Retina (tissue), 1 donor: ENCODE data around the gene RLN3.

ENCODE experiments used
- DNase-seq: peaks from one replicate; pipeline ENCODE4 v3.0.0-alpha.2; 2016

The RLN3 gene, protein sequence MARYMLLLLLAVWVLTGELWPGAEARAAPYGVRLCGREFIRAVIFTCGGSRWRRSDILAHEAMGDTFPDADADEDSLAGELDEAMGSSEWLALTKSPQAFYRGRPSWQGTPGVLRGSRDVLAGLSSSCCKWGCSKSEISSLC

DNA sequence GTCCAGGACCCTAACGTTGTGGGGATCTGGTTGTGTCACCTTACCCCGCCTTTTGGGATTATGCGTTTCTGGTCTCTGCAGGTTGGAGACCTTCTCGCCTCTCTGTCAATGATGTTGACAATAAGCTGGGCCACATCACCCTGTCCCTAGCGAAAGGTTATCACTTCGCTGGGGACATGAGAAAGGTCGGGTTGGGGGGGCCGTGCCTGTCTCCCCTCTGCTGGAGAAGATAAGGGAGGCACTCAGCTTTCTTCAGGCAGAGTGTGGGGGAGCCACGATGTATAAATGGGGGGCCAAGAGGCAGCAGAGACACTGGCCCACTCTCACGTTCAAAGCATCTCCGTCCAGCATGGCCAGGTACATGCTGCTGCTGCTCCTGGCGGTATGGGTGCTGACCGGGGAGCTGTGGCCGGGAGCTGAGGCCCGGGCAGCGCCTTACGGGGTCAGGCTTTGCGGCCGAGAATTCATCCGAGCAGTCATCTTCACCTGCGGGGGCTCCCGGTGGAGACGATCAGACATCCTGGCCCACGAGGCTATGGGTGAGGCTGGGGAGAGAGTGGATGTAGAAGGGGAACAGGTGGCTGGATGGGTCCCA lies at the start of gene RLN3:
Gene RLN3, plus strand, starts transcription at position 293 of the 595 bp plus-strand sequence. Its CDS starts 57 bp downstream, at position 350.
- no peak for DNase-seq

DNA sequence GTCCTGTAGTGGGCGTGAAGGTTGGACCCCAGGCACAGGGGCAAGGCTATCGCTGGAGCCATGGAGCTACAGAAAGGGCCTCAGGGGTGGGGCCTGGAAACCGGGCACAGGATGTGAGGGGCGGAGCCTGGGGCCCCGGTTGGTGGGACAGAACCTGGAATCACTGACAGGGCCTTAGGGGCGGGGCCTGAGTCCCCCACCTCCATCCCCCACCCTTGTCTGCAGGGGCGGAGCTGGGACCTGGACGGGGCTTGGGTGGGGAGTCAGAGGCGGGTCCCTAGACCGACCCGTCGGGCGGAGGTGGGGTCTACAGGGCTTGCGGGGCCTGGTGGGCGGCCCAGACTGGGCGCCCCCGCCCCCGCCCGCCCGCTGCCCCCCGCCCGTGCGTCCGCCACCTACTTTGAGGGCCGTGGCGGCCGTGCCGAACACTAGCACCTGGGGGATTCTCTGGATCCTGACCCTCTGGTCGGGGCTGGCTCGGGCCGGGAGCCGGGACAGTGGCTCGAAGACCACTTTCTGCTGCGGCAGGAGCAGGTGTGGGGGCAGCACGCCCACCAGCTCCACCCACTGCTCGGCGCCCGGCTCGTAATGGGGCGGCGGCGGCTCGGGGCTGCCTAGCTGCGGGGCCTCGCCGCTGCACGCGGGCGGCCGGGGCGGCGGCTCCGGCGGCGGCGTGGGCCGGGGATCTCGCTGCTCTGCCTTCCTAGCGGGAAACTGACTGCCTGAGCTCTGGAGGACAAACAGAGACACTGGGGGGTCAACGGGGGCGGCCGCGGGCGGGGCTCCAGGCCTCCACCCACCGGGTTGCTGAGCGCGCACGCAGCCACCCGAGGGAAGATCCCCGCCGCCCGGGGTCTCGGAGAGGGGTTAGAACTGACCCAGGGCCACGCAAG lies 49.4 kb upstream of the RLN3 start:
- DNase-seq, result peak; percentile 55

DNA sequence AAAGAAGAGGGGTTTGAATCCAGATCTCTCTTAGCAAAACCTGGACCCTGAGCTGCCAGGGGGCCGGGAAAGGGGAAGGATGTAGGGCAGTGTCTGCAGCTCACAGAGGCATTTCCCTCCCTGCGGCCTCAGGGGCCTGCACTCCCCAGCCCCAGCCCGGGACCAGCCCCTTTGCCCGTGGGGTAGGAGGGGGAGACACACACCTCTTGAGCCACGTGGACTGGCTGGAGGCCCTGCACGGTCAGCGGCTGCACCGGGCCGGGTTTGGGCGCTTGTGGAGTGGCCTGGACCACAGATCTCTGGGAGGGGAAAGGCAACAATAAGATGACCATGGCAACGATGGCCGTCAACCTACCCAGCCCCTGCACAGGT lies 48.7 kb upstream of the RLN3 start:
- peak; percentile 53 for DNase-seq

DNA sequence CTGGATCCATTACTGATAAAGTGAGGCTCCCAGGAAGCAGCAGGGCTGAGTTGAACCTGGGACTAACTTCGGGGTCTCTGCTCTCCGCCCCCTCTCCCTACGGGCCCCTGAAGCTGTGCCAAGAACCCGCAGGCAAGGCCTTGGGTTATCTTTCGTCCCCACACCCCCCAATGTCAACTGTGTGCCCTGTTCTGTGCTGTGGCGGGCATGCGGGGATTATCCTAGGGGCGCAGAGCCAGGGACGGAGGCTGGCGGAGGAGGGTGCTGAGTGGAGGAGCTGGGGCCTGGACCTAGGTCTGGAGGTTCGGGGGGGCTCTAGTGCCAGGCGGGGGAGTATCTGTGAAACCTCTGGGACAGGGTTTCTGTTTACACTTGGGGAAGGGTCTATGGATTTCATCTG lies 48.3 kb upstream of the RLN3 start:
- no peak for DNase-seq

DNA sequence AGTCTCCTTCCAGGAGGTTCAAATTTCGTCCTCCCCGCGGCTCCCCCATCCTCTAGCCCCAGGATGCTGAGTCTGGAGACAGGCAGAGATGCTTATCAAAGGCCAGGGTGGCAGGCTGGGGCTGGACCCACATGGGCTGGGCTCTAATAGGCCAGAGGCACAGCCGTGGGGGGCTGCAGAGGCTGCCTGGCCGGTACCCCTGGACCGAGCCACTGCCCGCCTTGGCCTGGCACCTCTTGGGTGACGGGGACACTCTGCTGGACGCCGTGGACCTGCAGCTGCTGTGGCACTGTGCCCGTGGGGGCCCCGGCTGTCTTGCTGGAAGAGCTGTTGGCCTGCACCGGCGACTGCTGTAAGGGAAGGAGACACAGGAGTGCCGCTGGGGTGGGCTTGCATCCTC lies 47.6 kb upstream of the RLN3 start:
- no peak for DNase-seq

DNA sequence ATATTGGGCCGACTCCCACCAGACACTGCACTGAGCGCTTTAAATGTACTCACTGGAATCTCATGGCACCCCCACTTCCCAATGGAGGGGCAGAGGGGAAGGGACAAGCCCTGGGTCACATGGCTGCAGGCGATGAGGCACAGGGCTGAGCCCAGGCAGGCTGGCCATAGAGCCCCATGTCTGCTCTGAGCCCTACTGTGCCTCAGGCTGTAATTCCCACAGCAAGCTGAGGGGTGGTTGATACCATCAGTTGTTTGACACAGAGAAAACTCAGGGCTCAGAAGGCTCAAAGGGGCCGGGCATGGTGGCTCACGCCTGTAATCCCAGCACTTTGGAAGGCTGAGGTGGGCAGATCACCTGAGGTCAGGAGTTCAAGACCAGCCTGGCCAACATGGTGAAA lies 46.9 kb upstream of the RLN3 start:
- DNase-seq, result no peak

DNA sequence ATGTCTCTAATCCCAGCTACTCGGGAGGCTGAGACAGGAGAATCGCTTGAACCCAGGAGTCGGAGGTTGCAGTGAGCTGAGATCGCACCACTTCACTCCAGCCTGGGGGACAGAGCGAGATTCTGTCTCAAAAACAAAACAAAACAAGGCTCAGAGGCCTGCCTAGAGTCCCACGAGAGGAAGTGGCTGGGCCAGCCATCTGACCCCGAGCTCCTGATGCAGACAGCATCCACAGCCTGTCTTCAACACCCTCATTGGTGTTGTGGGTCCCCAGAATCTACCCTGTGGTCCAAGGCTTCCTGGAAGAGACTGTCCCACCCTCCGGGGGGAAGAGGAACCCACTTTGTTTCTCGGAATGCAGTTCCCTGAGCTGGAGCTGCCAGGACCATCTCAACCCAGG lies 46.5 kb upstream of the RLN3 start:
- DNase-seq, result no peak

DNA sequence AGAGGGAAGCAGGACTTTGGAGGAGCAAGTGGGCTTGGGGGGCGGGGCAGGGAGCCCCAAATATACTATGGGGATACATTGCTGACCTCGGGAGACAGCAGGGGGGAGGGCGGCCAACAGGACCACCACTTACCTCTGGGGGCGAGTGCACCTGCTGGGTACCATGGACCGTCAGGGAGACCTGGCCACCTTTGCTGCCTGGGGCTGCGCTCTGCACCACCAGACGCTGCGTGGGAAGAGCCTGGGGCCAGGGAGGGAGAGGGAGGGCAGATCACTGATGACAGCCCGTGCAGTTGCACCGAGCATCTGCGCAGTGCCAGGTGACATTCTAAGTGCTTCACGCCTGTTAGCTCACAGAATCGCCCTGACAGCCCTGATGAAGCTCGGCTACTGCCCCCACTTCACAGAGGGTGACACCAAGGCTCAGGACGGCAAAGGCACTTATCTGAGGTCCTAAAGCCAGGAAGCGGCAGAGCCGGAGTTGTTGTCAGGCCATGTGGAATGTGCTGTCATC lies 45.9 kb upstream of the RLN3 start:
- DNase-seq, result no peak

DNA sequence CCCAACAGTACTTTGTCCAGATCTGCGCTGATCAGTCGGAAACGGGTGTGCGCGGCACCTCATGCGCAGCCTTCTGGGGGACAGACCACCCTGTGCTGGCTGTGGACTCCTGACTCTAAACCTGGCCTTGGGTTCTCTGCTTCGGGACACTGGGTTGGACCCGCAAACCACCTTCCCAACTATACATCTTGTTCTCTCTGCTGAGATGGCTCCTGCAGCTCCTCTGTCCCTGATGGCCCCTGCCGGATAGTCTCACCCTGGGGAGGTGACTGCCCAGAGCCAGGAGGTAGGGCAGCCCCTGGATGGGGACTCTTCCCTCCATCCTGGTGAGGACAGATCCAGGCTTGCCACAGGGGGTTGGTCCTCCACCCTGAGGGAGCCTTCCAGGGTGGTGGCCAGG lies 45.2 kb upstream of the RLN3 start:
- no peak for DNase-seq

DNA sequence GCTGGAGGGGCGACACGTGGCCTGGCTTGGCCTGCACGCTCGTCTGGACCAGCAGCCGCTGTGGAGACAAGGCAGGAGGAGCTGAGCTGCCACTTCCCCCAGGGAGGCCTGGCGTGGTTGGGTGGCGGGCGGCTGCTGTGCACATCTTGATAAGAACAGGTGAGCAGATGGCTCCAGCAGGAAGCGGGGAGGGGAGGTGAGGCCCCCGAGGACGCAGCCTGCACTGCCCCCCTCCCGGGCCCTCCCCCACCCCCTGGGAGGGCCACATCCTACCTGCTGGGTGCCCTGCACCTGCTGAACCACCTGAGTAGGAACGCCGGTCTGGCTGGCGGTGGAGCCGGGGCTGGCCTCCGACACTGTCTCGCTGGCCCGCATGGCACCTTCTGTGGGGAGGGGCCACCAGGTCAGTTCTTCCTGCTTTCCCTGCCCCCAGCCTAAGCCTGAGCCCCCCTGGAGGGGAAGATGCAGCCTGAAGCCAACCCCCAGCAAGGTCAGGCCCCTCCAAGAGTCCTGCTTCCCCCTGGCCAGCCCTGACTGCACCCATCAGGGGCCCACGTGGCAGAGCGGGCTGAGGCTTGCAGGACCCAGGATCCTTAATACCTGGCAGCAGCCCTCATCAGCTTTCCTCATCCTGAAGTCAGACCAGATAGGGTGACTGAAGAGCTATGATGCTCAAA lies 44.6 kb upstream of the RLN3 start:
- DNase-seq, result no peak

DNA sequence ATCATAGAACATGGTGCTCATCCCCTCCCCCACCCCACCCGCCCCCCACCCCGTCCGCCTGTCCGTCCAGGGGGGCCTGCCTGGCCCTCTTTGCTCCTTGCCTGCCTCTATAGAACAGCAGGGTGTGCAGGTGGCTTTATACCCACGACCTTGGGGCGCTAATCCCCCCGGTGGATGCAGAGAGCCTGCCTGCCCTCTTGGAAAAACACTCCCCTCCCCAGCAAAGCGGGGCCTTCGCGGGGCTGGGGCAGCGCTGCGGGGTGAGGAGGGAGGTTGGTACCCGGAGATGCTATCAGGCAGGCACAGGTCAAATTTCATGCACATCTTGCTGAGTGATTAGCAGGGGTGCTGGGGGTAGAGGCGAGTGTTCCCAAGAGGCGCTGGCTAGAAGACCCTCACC lies 43.8 kb upstream of the RLN3 start:
- DNase-seq, result no peak

DNA sequence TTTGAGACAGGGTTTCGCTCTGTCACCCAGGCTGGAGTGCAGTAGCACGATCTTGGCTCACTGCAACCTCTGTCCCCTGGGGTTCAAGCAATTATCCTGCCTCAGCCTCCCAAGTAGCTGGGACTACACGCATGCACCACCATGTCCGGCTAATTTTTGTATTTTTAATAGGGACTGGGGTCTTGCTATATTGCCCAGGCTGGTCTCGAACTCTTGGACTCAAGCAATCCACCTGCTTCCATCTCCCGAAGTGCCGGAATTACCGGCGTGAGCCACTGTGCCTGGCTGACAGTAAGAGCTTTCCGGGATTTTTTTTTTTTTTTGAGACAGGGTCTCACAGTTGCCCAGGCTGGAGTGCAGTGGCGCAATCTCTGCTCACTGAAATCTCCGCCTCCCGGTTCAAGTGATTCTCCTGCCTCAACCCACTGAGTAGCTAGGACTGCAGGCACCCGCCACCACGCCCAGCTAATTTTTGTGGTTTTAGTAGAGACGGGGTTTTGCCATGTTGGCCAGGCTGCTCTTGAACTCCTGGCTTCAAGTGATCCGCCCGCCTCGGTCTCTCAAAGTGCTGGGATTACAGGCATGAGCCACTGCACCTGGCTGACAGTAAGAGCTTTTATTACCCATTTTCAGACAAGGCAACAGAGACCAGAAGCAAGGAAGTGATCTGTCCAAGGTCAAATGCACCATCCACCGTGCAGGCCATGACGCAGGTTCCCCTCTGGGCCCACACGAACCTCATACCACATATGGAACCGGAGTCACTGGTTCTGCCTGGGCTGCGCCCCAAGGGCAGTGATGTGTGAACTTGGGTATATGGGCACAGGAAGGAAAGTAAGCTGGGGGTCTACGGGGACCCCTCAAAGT lies 42.8 kb upstream of the RLN3 start:
- DNase-seq, result no peak

DNA sequence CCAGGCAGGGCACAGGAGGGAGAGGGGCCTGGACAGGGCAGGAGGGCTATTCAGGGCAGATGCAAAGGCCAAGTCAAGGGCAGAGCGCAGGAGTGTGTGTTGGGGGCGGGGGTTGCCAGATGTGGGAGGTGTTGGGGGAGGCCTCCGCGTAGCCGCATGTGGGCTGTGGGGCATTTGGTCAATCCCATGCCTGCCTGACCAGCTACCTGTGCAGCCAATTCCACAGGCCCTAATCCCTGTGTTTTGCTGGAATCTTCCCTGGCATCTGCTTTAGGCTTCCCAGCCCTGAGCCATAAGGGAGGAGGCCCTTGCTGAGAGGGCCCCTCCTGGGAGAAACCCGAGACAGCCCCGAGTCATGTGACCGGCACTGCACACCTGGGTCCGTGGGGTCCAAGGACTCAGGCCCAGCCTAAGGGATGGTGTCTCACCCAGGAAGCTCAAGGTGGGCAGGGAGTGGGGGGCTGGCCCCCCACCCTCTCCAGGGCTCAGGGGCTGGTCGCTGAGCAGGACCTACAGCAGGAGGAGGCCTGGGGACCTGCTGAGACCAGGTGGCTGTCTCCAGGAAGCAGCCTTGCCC lies 42.1 kb upstream of the RLN3 start:
- DNase-seq, result no peak

DNA sequence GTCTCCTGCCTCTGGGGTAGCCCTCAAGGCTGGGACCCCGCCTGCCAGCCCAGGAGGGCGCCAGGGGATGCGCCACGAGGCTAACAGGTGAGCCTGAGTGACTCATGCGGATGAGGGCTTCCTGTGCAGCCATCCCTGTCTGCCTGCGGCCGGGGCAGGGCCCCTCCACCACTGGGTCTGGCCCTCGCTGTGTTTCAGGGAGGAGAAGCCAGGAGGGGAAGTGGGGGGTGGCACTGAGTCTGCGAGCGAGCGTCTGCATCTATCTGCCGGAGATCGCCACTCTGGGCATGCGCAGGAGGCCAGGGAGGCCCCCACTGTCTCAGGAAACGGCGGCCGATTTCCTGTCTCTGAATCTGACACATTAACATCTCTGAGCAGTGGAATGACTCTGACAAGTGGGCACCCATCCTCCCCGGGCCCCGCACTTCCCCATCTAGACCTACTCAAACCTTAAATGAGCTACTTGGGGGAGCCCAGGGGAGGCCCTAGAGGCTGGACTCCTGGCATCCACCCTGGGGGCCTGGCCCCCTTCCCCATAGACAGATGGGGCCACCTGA lies 41.5 kb upstream of the RLN3 start:
- DNase-seq, result no peak

DNA sequence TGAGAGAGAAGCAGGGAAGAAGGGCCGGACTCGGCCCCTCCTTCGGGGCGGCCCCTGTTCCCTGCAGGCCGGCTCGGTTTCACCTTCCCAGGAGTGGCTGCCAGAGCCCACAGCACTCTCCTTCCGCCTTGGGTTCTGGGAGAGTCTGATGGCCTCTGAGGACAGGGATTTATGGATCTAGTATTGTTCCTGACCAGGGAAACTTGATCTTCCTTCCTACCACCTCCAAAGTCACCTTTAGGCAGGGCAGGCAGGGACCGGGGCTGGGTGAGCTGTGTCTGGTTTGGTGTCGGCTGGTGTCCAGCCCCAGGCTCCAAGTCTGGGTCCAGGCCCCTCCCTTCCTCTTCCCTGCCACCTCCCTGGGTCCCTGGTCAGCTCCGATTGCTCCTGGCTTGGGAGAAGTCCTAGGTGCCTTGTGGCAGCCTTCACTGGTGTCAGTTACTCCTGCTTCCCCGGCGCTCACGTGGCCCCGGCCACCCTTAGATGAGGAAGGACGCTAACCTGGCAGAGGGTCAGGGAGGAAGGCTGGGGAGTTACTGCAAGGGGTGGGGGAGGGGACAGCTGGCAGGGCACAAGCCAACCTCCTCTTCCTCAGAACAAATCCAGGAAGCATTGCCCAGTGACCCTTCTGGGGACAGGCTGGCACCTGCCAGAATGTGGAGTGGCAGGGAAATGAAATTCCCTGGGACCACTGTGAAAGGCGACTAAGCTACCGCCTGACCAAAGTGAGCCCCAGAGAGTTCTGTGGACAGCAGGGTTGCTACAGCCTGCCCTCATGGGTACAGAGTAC lies 40.7 kb upstream of the RLN3 start:
- DNase-seq, result no peak

DNA sequence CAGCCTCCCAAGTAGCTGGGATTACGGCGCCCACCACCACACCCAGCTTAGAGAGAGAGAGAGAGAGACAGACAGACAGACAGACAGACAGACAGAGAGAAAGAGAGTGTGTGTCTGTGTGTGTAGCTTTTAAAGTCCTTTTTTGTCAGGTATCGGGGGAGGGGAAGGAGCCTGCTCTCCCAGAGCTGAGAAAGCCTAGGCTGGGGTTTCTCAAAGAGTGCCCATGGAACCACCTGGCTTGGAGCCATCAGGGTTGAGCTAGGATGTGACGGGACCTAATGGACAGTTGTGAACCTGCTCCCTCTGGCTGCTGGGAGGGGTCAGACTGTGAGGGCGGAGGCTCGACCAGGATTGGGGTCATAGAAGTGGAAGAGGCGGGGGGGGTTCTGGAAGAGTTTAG lies 38.5 kb upstream of the RLN3 start:
- no peak for DNase-seq

DNA sequence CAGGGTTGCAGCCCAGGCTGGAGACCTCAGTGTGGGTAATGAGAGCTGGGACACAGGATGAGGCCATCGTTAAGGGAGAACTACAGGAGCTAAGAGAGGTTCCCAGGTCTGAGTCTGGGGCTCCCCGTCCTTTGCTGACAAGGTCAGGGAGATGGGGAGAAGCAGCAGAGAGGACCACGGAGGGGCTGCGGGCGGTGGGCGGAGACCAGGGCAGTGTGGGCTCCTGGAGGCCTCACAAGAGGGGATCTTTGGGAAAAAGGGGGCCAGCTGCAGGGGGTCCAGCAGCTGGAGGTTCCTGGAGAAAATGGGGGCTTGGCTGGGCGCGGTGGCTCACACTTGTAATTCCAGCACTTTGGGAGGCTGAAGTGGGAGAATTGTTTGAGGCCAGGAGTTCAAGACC lies 37.9 kb upstream of the RLN3 start:
- no peak for DNase-seq

DNA sequence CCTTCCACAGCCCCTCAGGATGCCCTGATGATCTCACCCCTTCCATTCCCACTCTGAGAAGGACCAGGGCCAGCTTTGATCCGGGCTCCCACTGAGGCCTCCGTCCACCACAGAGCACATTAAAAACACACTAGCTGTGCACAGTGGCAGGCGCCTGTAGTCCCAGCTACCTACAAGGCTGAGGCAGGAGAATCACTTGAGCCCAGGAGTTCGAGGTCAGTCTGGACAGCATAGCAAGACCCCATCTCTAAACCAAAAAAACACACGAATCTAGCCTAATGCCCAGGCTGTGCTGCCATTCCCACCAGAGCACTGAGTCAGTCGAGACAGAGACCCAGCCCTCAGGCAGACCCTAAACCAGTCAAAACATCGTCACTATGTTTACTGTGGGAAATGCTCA lies 35.9 kb upstream of the RLN3 start:
- DNase-seq, result no peak

DNA sequence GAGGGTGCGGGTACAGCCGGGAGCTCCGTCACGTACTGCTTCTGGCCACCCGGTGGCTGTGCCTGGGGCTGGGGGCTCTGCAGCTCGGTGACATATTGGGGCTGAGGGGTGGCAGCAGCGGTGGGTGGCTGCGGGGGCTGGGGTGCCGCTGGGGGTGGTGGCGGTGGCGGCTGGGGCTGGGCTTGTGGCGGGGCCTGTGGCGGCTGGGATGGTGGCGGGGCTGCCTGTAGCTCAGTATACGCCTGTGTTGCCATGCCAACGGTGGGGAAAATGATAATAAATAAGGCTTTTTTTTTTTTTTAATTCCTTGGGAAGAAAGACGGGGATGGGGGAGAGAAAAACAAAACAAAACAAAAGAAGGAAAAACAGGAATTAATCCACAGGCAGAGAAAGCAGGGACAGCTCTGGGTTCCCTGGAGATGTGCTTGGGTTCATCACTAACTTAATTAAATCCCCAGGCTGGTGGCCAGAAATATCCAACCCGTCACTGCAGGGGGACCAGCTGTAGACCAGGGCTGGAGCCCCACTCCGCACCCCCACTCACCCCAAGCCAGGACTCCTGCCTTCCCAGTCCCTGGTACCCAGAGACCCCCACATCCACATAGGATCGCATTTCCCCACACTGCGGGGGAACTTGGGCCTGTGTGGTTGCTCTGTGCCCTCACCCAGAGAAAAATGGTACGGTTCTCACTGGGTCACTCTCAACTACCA lies 34.2 kb upstream of the RLN3 start:
- DNase-seq, result no peak

DNA sequence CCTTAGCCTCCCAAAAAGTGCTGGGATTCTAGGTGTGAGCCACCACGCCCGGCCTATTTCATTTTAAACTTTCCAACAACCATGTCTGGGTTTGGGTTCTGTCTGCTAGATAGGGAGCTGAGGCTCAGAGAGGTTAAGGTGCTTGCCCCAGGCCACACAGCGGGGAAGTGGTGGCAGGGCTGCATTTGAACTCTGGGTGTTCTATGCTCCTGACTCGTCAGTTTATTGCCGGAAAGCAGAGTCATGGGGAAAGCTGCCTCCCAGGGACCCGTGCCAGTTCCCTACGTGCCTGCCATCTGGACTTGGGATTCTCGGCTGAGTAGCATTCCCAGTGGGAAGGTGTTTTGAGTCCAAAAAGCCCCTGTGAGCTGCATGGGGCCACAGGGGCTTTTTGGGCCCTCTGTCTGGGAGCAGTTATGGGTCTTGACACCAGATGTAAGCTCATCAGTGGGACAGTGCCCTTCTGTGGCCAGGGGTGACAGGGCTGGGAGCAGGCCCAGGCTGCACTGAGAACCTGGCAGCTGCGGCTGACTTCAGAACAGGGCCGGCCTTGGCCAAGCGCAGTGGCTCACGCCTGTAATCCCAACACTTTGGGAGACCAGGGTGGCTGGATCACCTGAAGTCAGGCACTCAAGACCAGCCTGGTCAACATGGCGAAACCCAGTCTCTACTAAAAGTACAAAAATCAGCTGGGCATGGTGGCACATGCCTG lies 32.8 kb upstream of the RLN3 start:
- no peak for DNase-seq
